HFF-Myc (cell line): Measurements from ENCODE around the gene TMEM163.
A peak's percentile ranks its signal among the peaks of the same experiment; 100 is the strongest.
"Not testable (repeated sequence)": the region's sequence is repeated elsewhere in the genome, so short reads cannot be mapped to it uniquely, and the experiment has no call there.

Experiments used
- DNase-seq: peaks from one replicate; pipeline ENCODE4 v3.0.0-alpha.2; 2011; ENCODE audit warnings: low read depth; ENCODE audit errors: extremely low read depth
- H3K4me3 ChIP-seq: replicated peaks from 2 replicates; pipeline ENCODE4 v1.5.1; 2011; ENCODE audit warnings: low read depth, mild to moderate bottlenecking, control low read depth, low read length
- TF ChIP-seq, protein P1 (sequence below): IDR thresholded peaks from 2 replicates; pipeline ENCODE4 v1.5.1; 2012; ENCODE audit warnings: mild to moderate bottlenecking, low read depth, low read length, control low read depth; ENCODE audit errors: missing control alignments

The TMEM163 gene

DNA sequence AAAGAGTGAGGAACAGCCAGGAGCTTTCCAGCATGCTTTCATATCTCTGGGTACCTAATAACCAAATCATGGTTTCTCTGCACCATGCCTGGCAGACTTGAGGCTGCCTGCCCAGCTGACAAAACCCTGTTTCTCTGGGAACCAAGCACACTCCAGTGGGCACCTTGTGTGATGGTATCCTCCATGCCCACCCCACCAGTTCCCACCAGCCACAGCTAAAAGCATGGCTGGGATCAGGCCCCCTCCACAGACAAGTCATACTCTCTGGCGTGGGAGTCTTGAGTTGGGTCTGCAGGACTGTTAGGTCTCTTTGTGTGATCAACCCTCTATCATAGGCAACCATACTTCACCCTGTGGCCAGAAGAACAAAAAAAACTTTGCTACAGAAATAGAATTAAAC lies 56.0 kb downstream of the TMEM163 start:
- no peak for DNase-seq
- TF ChIP-seq, protein P1, sequence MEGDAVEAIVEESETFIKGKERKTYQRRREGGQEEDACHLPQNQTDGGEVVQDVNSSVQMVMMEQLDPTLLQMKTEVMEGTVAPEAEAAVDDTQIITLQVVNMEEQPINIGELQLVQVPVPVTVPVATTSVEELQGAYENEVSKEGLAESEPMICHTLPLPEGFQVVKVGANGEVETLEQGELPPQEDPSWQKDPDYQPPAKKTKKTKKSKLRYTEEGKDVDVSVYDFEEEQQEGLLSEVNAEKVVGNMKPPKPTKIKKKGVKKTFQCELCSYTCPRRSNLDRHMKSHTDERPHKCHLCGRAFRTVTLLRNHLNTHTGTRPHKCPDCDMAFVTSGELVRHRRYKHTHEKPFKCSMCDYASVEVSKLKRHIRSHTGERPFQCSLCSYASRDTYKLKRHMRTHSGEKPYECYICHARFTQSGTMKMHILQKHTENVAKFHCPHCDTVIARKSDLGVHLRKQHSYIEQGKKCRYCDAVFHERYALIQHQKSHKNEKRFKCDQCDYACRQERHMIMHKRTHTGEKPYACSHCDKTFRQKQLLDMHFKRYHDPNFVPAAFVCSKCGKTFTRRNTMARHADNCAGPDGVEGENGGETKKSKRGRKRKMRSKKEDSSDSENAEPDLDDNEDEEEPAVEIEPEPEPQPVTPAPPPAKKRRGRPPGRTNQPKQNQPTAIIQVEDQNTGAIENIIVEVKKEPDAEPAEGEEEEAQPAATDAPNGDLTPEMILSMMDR = no peak
- no peak overlapping the region for H3K4me3 ChIP-seq

DNA sequence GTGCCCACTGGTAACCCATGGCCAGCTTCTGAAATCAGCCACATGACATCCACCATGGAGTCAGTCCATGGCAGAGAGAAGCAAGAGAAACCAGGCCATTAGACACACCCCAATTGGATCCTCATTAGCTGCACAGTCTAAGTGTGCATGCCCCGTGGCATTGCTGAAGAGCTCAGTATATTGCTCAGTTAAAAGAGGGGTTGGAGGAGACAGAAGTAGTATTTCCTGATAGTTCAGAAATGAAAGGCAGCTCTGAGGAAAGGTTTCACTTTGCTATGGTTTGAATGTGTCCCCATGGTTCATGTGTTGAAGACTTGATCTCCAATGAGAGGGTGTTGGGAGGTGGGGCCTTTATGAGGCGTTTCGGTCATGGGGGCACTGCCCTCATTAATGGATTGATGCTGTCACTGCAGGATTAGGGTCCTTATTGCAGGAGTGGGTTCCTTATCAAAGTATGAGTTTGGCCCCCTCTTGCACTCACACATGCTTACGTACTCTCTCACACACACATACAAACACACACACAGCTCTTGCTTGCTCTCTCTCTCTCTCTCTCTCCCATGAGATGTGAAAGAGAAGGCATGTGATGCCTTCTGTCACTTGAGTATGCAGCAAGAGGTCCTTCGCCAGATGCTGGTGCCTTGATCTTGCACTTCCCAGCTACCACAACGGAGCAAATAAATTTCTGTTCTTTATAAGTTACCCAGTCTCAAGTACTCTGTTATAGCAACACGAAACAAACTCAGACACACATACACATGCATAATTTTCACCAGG lies 58.0 kb downstream of the TMEM163 start:
- TF ChIP-seq, protein P1 = no peak
- DNase-seq = no peak
- H3K4me3 ChIP-seq = no peak overlapping the region

DNA sequence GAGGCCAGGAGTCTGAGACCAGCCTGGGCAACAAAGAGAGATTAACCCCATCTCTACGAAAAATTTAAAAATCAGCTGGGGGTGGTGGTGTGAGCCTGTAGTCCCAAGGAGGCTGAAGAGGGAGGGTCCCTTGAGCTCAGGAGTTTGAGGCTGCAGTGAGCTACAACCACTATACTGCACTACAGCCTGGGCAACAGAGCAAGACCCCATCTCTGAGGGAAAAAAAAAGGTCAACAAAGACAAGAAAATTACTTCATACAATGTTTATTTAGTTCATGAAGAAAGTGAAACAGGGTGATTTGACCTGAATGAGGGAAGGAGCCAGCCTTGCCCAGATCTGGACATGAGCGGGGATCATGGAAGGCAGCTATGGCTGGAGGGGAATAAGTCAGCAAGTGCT lies 59.1 kb downstream of the TMEM163 start:
- TF ChIP-seq, protein P1 = no peak
- no peak for DNase-seq
- H3K4me3 ChIP-seq = no peak overlapping the region

DNA sequence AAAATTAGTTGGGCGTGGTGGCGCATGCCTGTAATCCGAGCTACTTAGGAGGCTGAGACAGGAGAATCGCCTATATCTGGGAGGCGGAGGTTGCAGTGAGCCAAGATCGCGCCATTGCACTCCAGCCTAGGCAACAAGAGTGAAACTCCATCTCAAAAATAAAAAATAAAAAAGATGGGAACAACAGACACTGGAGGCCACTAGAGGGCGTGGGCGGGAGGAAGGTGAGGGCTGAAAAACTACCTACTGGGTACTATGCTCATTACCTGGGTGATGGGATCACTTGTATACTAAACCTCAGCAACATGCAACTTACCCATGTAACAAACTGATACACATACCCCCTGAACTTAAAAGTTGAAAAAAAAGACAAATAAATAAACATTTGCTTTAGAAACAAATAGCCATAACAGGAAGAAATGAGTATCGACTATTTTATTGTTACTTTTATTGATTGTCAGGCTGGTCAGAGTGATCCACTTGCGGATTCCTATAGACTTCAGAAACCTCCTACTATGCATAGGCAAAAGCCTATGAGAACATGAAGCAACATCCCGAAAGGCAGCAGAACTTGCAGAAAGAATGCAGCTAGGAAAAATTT lies 61.0 kb downstream of the TMEM163 start:
- DNase-seq = no peak
- TF ChIP-seq, protein P1 = peak; percentile 23
- no peak overlapping the region for H3K4me3 ChIP-seq

DNA sequence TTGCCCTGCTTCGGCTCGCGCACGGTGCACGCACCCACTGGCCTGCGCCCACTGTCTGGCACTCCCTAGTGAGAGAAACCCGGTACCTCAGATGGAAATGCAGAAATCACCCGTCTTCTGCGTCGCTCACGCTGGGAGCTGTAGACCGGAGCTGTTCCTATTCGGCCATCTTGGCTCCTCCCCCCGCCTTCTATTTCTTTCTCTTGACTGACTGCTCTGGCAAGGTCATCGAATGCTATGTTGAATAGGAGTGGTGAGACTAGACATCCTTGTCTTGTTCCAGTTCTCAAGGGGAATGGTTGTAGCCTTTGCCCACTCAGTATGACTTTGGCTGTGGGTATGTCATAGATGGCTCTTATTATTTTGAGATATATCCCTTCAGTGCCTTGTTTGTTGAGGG lies 62.4 kb downstream of the TMEM163 start:
- not testable (repeated sequence) for H3K4me3 ChIP-seq

DNA sequence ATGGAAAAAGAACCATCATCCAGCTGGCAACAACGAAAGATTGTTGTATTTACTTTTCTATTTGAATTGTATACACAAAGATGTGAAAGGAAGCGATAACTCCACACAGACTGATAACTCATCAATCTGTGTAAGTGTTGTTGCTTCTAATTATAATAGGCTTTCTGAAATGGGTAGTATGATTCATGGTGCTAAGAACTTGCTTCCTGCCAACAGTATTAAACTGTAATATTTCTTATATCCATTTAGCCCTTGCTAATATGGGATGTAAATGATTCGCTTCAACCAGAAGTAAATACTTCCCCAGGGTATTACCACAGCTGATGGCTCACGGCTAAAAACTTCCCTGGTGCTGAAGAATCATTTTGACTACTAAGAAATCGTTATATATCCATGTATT lies 70.2 kb downstream of the TMEM163 start:
- TF ChIP-seq, protein P1 = no peak
- DNase-seq = no peak
- H3K4me3 ChIP-seq = no peak overlapping the region

More for the DNA sequence above, 62.4 kb downstream of the TMEM163 start:
- not testable (repeated sequence) for DNase-seq

DNA sequence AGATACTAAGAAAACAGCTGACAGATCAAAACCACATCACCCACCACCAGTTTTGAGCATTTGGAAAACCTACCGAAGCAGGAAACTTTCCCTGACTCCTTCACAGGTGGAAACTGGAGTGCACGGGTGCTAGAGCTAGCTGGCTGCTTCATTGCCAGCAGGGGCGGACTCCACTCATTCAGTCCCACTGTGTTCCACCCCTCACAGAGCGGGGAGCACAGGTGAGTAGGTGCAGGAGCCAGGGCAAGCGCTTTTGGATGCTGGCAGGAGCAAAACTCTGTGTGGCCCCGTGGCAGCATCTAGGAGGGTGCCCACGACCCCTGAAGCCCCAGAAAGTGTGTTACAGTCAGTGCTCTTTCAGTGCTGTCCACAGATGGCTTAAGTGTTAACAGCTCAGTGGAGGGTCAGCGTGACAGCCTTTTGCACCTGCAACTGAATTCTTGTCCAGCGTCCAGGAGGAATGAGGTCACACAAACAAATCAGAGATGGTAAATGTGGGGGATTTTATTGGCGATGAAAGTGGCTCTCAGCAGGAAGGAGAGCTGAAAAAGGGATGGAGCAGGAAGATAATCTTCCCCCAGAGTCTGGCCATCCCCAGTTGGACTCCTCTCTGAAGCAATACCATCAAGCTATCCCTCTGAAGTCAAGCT lies 71.1 kb downstream of the TMEM163 start:
- TF ChIP-seq, protein P1 = no peak
- no peak overlapping the region for H3K4me3 ChIP-seq
- DNase-seq = no peak
